ENCODE measurements around the gene YAF2.
A peak's percentile ranks its signal among the peaks of the same experiment; 100 is the strongest.
"Not testable (repeated sequence)": the region's sequence is repeated elsewhere in the genome, so short reads cannot be mapped to it uniquely, and the experiment has no call there.

The YAF2 gene

GRCh38 chr12:42252645-42253044 is 14.6 kb upstream of the YAF2 start:
- not testable (repeated sequence) for DNase-seq

- not testable (repeated sequence) for DNase-seq
These were observed 11.0 kb upstream of the YAF2 start for GRCh38 chr12:42249033-42249432.

DNA sequence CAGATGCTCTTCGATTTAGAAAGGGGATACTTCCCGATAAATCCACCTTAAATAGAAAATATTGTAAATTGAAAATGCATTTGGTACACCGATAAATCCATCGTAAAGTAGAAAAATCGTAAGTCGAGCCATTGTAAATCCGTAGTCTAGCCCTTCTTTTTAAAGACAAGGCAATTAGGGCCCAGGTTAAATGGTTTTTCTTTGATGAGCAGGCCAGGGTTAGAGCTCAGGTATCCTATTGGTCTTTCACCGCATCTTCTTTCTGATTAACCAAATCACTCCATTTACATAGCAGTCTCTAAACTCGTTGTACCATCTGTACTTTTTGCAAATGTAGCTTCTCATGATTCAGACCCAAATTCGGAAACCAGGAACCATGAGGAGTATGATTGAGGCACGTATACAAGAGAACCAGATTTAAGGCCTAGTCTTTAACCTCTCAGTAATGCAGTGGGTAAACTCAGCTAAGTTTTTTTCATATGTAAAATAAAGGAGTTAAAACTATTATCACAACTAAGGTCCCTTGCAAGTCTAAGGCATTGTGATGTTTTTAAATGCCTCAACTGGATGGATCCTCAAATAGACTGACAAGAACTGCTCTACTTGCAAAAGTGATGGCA is 2.2 kb upstream of the YAF2 start:
- no peak for DNase-seq

DNA sequence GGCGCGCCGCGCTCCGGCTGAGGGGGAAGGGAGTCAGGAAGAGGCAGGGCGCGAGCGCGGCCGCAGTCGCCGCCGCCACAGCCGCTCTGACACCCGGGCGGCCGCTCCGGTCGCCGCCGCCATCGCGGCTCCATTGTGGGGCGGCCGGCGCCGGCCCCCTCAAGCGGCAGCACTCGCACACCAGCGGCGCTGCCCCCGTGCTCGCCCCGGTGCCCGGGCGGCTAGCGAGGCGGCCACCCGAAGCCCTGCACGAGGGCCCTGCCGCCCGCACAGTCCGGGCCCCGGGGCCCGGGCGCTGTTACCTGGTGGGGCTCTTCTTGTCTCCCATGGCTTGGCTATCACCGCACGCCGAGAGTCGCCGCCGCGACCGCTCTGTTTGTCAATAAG is 202 bp downstream of the YAF2 start:
- no peak for DNase-seq

- peak; percentile 55 for DNase-seq
These were observed 796 bp downstream of the YAF2 start for GRCh38 chr12:42237052-42237852.

DNA sequence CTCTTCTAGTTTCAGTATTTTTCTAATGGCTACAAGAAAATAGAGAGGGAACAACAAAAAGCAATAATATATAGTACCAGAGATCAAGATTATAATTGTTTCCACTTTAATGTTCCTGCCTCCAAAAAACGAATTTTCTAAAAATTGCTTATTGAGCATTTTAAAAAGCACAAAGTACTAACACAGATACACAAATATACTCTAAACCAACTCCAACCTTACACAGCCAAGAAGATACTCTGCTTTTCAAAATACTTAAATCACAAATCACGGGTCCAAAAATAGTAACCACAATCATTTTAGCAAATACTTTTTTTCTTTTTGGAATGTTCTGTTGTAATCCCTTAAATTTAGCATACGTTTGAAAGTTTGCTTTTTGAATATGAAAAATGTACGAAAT is 2.0 kb downstream of the YAF2 start:
- no peak for DNase-seq

- no peak for DNase-seq
These were observed 2.6 kb downstream of the YAF2 start for GRCh38 chr12:42235426-42235825.

GRCh38 chr12:42234970-42235369 is 3.1 kb downstream of the YAF2 start:
- DNase-seq = no peak

DNA sequence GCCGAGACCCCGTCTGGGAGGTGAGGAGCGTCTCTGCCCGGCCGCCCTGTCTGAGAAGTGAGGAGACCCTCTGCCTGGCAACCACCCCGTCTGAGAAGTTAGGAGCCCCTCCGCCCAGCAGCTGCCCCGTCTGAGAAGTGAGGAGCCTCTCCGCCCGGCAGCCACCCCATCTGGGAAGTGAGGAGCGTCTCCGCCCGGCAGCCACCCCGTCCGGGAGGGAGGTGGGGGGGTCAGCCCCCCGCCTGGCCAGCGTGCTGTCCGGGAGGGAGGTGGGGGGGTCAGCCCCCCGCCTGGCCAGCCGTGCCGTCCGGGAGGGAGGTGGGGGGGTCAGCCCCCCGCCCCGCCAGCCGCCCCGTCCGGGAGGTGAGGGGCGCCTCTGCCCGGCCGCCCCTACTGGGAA is 10.5 kb downstream of the YAF2 start:
- not testable (repeated sequence) for DNase-seq

DNA sequence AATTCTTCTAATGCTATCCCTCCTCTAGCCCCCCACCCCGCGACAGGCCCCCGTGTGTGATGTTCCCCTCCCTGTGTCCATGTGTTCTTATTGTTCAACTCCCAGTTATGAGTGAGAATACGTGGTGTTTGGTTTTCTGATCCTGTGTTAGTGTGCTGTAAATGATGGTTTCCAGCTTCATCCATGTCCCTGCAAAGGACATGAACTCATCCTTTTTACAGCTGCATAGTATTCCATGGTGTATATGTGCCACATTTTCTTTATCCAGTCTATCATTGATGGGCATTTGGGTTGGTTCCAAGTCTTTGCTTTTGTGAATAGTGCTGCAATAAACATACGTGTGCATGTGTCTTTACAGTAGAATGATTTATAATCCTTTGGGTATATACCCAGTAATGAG is 13.5 kb downstream of the YAF2 start:
- not testable (repeated sequence) for DNase-seq

GRCh38 chr12:42222724-42223123 is 15.3 kb downstream of the YAF2 start:
- no peak for DNase-seq

- no peak for DNase-seq
These were observed 16.3 kb downstream of the YAF2 start for GRCh38 chr12:42221726-42222125.

GRCh38 chr12:42217656-42218055 is 20.4 kb downstream of the YAF2 start:
- DNase-seq = no peak

- DNase-seq = no peak
These were observed 21.3 kb downstream of the YAF2 start for GRCh38 chr12:42216737-42217136.

GRCh38 chr12:42215759-42216158 is 22.3 kb downstream of the YAF2 start:
- not testable (repeated sequence) for DNase-seq

- DNase-seq = no peak
These were observed 24.1 kb downstream of the YAF2 start for GRCh38 chr12:42213954-42214426.

DNA sequence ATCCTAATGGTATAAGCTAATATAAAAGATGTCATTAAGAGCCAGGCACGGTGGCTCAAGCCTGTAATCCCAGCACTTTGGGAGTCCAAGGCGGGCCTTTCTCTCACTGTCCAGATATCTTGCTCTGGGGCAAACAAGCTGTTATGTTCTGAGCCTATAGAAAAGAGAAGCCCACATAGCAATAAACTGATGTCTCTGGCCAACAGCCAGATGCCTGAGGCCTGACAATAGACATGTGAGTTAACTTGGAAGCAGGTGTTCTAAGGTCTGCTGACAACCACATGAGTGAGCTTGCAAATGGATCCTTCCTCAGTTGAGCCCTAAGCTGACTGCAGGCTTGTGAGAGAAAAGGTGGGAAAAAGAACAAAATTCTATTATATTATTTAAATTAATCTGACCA is 25.0 kb downstream of the YAF2 start:
- DNase-seq = no peak

- DNase-seq = no peak
These were observed 29.5 kb downstream of the YAF2 start for GRCh38 chr12:42208574-42208973.

DNA sequence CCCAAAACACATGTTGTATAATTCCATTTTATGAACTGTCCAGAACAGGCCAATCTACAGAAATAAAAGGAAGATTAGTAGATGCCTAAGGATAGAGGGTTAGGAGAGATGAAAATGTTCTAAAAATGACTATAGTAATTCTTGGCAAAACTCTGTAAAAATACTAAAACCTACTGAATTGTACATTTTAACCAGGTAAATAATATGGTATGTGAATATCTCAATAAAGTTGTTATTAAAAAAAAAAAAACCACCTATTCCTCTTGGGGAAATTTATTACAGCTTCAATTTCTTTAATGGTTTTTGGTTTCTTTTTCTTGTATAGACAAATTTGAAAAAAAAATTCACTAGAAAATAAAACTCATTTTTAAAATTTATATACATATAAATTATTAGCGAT is 33.2 kb downstream of the YAF2 start:
- no peak for DNase-seq

GRCh38 chr12:42204362-42204761 is 33.7 kb downstream of the YAF2 start:
- DNase-seq = no peak

GRCh38 chr12:42201063-42201462 is 37.0 kb downstream of the YAF2 start:
- no peak for DNase-seq

GRCh38 chr12:42199007-42199406 is 39.0 kb downstream of the YAF2 start:
- no peak for DNase-seq

DNA sequence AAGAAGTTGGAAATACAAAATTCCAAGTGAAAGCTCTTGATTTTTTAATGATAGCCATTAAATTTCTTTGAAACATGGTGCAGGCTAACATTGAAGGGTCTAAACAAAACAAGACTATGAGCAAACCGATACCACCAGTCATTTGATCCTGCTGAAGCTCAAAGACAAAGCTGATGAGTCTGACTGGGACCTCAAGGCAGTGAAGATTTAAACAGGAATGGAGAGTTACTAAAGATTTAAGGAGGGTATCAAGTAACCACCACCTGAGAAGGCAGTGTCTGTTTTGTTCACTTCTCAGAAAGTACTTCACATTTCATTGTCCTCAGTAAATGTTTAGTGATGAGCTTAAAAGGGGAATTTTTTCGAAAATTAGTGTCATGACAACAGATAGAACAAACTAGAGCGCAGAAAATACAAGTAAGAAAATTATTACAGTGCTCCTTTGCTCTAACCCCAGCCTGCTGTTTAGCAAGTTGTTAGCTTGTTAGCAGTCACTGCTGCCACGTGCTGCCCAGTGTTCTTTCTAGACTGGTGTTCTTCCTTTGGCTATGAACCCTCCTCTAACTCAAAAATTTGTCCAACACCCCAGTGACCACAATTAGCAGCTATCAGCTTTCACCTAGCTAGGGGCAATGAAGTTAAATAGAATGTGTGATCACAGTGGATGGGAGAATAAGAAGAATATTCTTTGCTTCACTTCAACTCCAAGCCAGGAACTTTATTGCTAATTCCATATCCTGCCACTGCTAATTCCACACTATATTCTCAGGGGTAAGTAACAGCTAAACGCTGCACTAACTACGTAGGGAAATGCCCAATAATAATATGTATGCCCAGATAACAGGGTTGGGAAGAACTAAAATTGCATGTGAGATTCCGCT is 41.1 kb downstream of the YAF2 start:
- no peak for DNase-seq

DNA sequence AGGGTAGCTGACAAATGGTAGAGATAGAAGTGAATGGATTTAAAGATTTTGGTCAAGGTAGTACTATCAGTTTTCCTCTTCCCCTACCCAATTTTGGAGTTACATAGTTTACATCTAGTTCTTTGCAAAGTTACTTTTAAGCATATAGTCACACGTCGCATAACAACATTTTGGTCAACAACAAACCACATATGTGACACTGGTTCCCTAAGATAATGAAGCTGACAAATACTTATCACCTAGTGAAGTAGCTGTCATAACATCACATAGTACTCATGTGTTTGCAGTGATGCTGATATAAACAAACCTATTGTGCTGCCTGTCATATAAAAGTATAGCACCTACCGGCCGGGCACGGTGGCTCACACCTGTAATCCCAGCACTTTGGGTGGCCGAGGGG is 45.4 kb downstream of the YAF2 start:
- DNase-seq = no peak
